B cell (primary cell): ENCODE measurements around the gene CDKN2C. TPM values are rescaled to one million over a fixed set of nuclear protein-coding genes. Genes with fewer than 3 reads are reported as not detected.

ENCODE experiments used
- ATAC-seq: fragments of 200-7000 bp; cut with Tn5 transposase; one replicate; pipeline ENCODE4 v1.10.0; 2021; ENCODE audit warnings: low read depth, mild to moderate bottlenecking, moderate number of reproducible peaks, moderate library complexity
- CTCF ChIA-PET: fragments of 350-600 bp; sonication (Branson Sonifier 250); formaldehyde crosslinking; loops from one replicate; lab custom pipeline; 2021; ENCODE audit warnings: antibody characterized with exemption, inconsistent platforms; lab: Charles Lee
- POLR2A ChIA-PET: fragments of 350-600 bp; sonication (Branson Sonifier 250); formaldehyde crosslinking; loops from one replicate; lab custom pipeline; 2021; ENCODE audit warnings: antibody characterized with exemption; lab: Charles Lee
- DNase-seq: peaks from one replicate; pipeline ENCODE4 v3.0.0; 2013
- H2AFZ ChIP-seq: 2 replicates; pipeline ENCODE4 v1.6.1; 2012; ENCODE audit warnings: mild to moderate bottlenecking, low read depth, low read length; ENCODE audit not compliant: insufficient read depth, poor library complexity, severe bottlenecking
- H3K27ac ChIP-seq, 2 donors: 1 replicate in 1 of 2; 2 replicates in 1 of 2; pipeline ENCODE4 v1.5.1; 2012 to 2013; ENCODE audit warnings: low read length in 2 of 2, mild to moderate bottlenecking in 2 of 2, moderate library complexity in 1 of 2
- H3K27me3 ChIP-seq, 4 experiments: fragments of 200-600 bp in 1 of 4; sonication (generic) in 1 of 4; replicated peaks in 1 of 4; 1 replicate in 2 of 4; 2 replicates in 2 of 4; pipeline versions ENCODE4 v1.6.1 to v1.7.0; 2013 to 2016; ENCODE audit warnings: low read length in 3 of 4, mild to moderate bottlenecking in 2 of 4, mixed read lengths in 1 of 4, moderate library complexity in 1 of 4; ENCODE audit not compliant: insufficient read depth in 4 of 4, control insufficient read depth in 3 of 4; ENCODE audit errors: control extremely low read depth in 1 of 4
- H3K36me3 ChIP-seq, 2 experiments: replicated peaks in 1 of 2; 1 replicate in 1 of 2; 2 replicates in 1 of 2; pipeline versions ENCODE4 v1.6.1 to v1.7.1; 2013; ENCODE audit warnings: low read length in 1 of 2; ENCODE audit not compliant: insufficient read depth in 2 of 2, control insufficient read depth in 1 of 2; ENCODE audit errors: control extremely low read depth in 1 of 2, extremely low read depth in 1 of 2
- H3K4me1 ChIP-seq, 2 donors: fragments of 200-600 bp in 1 of 2; sonication (generic) in 1 of 2; 1 replicate in 1 of 2; 2 replicates in 1 of 2; pipeline versions ENCODE4 v1.5.1 to v1.6.1; 2013 to 2017; ENCODE audit warnings: low read length in 2 of 2; ENCODE audit not compliant: control insufficient read depth in 2 of 2, insufficient read depth in 2 of 2
- H3K4me2 ChIP-seq: replicated peaks from 2 replicates; pipeline ENCODE3; 2012; ENCODE audit warnings: mild to moderate bottlenecking, low read depth, low read length; ENCODE audit not compliant: poor library complexity, severe bottlenecking
- H3K4me3 ChIP-seq, 5 experiments: fragments of 200-600 bp in 1 of 5; sonication (generic) in 1 of 5; 1 replicate in 3 of 5; 2 replicates in 2 of 5; pipeline versions ENCODE4 v1.5.1 to v1.7.0; 2011 to 2016; ENCODE audit warnings: low read length in 4 of 5, mild to moderate bottlenecking in 4 of 5, low read depth in 2 of 5, control low read depth in 1 of 5, moderate library complexity in 1 of 5; ENCODE audit not compliant: insufficient read depth in 1 of 5; ENCODE audit errors: control extremely low read depth in 1 of 5, extremely low read depth in 1 of 5
- H3K79me2 ChIP-seq: fragments of 200-600 bp; sonication (generic); one replicate; pipeline ENCODE4 v1.6.0; 2016; ENCODE audit warnings: low read length; ENCODE audit not compliant: control insufficient read depth, insufficient read depth
- H3K9ac ChIP-seq: fragments of 200-600 bp; sonication (generic); 2 replicates; pipeline ENCODE4 v1.6.1; 2017; ENCODE audit warnings: mild to moderate bottlenecking, low read length, moderate library complexity
- H3K9me3 ChIP-seq, 3 donors: one replicate each; pipeline versions ENCODE4 v1.6.1 to v1.7.1; 2013; ENCODE audit warnings: low read length in 2 of 3; ENCODE audit not compliant: control insufficient read depth in 2 of 3, insufficient read depth in 1 of 3; ENCODE audit errors: control extremely low read depth in 1 of 3
- H4K20me1 ChIP-seq: 2 replicates; pipeline ENCODE4 v1.6.0; 2012; ENCODE audit warnings: mild to moderate bottlenecking, low read length; ENCODE audit not compliant: insufficient read depth, control insufficient read depth, poor library complexity, severe bottlenecking
- H3K27ac Mint-ChIP-seq: one replicate; pipeline ENCODE4 v1.8.0; 2021; ENCODE audit warnings: mixed read lengths
- H3K27me3 Mint-ChIP-seq: one replicate; pipeline ENCODE4 v1.8.0; 2021; ENCODE audit warnings: mixed read lengths
- H3K4me1 Mint-ChIP-seq: one replicate; pipeline ENCODE4 v1.8.0; 2021; ENCODE audit warnings: mixed read lengths
- H3K4me3 Mint-ChIP-seq: one replicate; pipeline ENCODE4 v1.8.0; 2021; ENCODE audit warnings: mixed read lengths
- H3K9me3 Mint-ChIP-seq: one replicate; pipeline ENCODE4 v1.8.0; 2022; ENCODE audit warnings: mixed read lengths; ENCODE audit not compliant: insufficient read depth
- CTCF ChIP-seq: fragments of 200-600 bp; IDR thresholded peaks from one replicate; pipeline ENCODE4 v1.8.0; 2022; ENCODE audit warnings: antibody characterized with exemption, mild to moderate bottlenecking
- EZH2 ChIP-seq: IDR thresholded peaks from 2 replicates; pipeline ENCODE4 v1.6.1; 2012; ENCODE audit warnings: borderline replicate concordance, low read depth, mild to moderate bottlenecking, moderate library complexity, low read length; ENCODE audit not compliant: insufficient read depth, poor library complexity, severe bottlenecking
- WGBS: methylation state at CpG from one replicate; pipeline ENCODE4 v1.1.5; 2013; ENCODE audit warnings: missing lambda C conversion rate; ENCODE audit not compliant: insufficient coverage; 5-methylcytosine and 5-hydroxymethylcytosine counted together
- intact Hi-C: fragments of 100-400 bp; cut with micrococcal nuclease; formaldehyde crosslinking; loops from one replicate; pipeline ENCODE4 v1.10.0; 2022
- polyA plus RNA-seq: library from polyadenylated mRNA; depleted of rRNA; stranded (reverse); fragments of >200 nt; gene quantifications from 2 replicates; pipeline ENCODE4 v1.2.3, GENCODE V29; 2012
- total RNA-seq, 2 donors: library from RNA; stranded (reverse); fragments of 120-200 nt in 1 of 2; gene quantifications; 1 replicate in 1 of 2; 2 replicates in 1 of 2; pipeline versions ENCODE4 v1.2.3 to v1.2.4, GENCODE V29; 2013 to 2022

The CDKN2C gene
- total and polyA plus RNA-seq, 2 donors (not counting 1 experiment from before 2014, with no cell fraction given), result 1.5 to 1.7 TPM

- peak overlapping the region; percentile 80 for H3K9ac ChIP-seq
- no peak overlapping the region for H3K27ac ChIP-seq
- no peak overlapping the region for H3K27ac Mint-ChIP-seq
- H3K4me2 ChIP-seq, result peak overlapping the region; percentile 83
- CTCF ChIA-PET, result interaction anchor here (2.1 to 3.9 kb wide), 4 partner anchors 10 to 196 kb away, joined by 7 to 18 read pairs (median 17); partner anchors contain the start of gene FAF1
- peaks cover 24 to 26% of the 10 kb centered on the region in 2 donors for H3K4me1 ChIP-seq
- H4K20me1 ChIP-seq, result no peaks in the 10 kb centered on the region
- H3K4me1 Mint-ChIP-seq, result peaks cover 25% of the 10 kb centered on the region
- peaks cover 0 to 52% (median 25%) of the 10 kb centered on the region in 4 experiments for H3K27me3 ChIP-seq
- no peaks in the 10 kb centered on the region for H3K9me3 ChIP-seq
- no peaks in the 10 kb centered on the region for H3K36me3 ChIP-seq
- H3K4me3 Mint-ChIP-seq, result peak overlapping the region; percentile 90
- no CpG with 5 or more reads among the region's 7 CpGs for WGBS
- H2AFZ ChIP-seq, result peak overlapping the region; percentile 97
- H3K9me3 Mint-ChIP-seq, result no peaks in the 10 kb centered on the region
- intact Hi-C loops, result no loop called here
- no peaks in the 10 kb centered on the region for H3K79me2 ChIP-seq
- no peak for TF ChIP-seq EZH2
- no peak for TF ChIP-seq CTCF
- peak overlapping the region in 1 of 5 experiments; percentile 98 for H3K4me3 ChIP-seq
- H3K27me3 Mint-ChIP-seq, result peaks cover 31% of the 10 kb centered on the region
- ATAC-seq (no peak), DNase-seq (no peak)
- POLR2A ChIA-PET, result no interaction called here
These were observed 1.0 kb downstream of the CDKN2C start for GRCh38 chr1:50970931-50971582.

GRCh38 chr1:50971748-50972305 is 1.8 kb downstream of the CDKN2C start:
- Histone ChIP-seq H3K9ac (no peak overlapping the region), H3K27me3 (peaks cover 0 to 60% (median 33%) of the 10 kb centered on the region in 4 experiments), H3K4me3 (no peak overlapping the region), H3K9me3 (no peaks in the 10 kb centered on the region), H3K4me1 (peaks cover 32 to 34% of the 10 kb centered on the region in 2 donors), H4K20me1 (no peaks in the 10 kb centered on the region), H3K27ac (no peak overlapping the region), H2AFZ (no peak overlapping the region), H3K79me2 (no peaks in the 10 kb centered on the region), H3K36me3 (no peaks in the 10 kb centered on the region), H3K4me2 (no peak overlapping the region)
- WGBS, result no CpG with 5 or more reads among the region's 6 CpGs
- TF ChIP-seq EZH2 (no peak), CTCF (no peak)
- H3K9me3 Mint-ChIP-seq, result no peaks in the 10 kb centered on the region
- ATAC-seq (no peak), DNase-seq (no peak)
- intact Hi-C loops, result no loop called here
- peaks cover 33% of the 10 kb centered on the region for H3K4me1 Mint-ChIP-seq
- H3K27ac Mint-ChIP-seq, result no peak overlapping the region
- CTCF ChIA-PET, result interaction anchor here (0.7 to 3.9 kb wide), 3 partner anchors 10 to 97 kb away, joined by 3 to 18 read pairs (median 16); partner anchors contain the start of gene FAF1
- no peak overlapping the region for H3K4me3 Mint-ChIP-seq
- H3K27me3 Mint-ChIP-seq, result peaks cover 39% of the 10 kb centered on the region
- POLR2A ChIA-PET, result no interaction called here
